Measurements from ENCODE around the gene BICDL2.
"Not testable (repeated sequence)": the region's sequence is repeated elsewhere in the genome, so short reads cannot be mapped to it uniquely, and the experiment has no call there.

BICDL2 gene

GRCh38 chr16:3059041-3059722 lies 22.4 kb upstream of the BICDL2 start:
- Mint-ChIP-seq H3K27ac (peak overlapping the region; percentile 58 to 86 (median 80)), H3K27me3 (ENCODE audit: low read depth) (peaks cover 22% of the 10 kb centered on the region), H3K4me3 (peak overlapping the region; percentile 86 to 90 (median 87)), H3K9me3 (no peaks in the 10 kb centered on the region), H3K36me3 (ENCODE audit: low read depth) (peaks cover 4% of the 10 kb centered on the region), H3K4me1 (peaks cover 24% of the 10 kb centered on the region)
- TF ChIP-seq CTCF (IDR thresholded peaks at IDR 0.05; ENCODE audit: unreplicated experiment in 3 of 3), result peak; percentile 93 to 97 (median 97)

- peaks cover 4% of the 10 kb centered on the region for H3K36me3 Mint-ChIP-seq (ENCODE audit: low read depth)
- TF ChIP-seq CTCF (IDR thresholded peaks at IDR 0.05; ENCODE audit: unreplicated experiment in 3 of 3), result no peak
- H3K4me1 Mint-ChIP-seq, result peaks cover 19% of the 10 kb centered on the region
- H3K4me3 Mint-ChIP-seq, result peak overlapping the region; percentile 86 to 90 (median 87)
- no peak overlapping the region for H3K27ac Mint-ChIP-seq
- H3K27me3 Mint-ChIP-seq (ENCODE audit: low read depth), result peaks cover 22% of the 10 kb centered on the region
- no peaks in the 10 kb centered on the region for H3K9me3 Mint-ChIP-seq
Measured at GRCh38 chr16:3058139-3059030, 21.6 kb upstream of the BICDL2 start.

- H3K36me3 Mint-ChIP-seq (ENCODE audit: low read depth), result peaks cover 4% of the 10 kb centered on the region
- peak overlapping the region; percentile 56 to 62 (median 59) for H3K4me3 Mint-ChIP-seq
Measured at GRCh38 chr16:3057181-3058138, 20.7 kb upstream of the BICDL2 start.

GRCh38 chr16:3056336-3057180 lies 19.8 kb upstream of the BICDL2 start:
- TF ChIP-seq CTCF (IDR thresholded peaks at IDR 0.05; ENCODE audit: unreplicated experiment in 3 of 3), result no peak
- Mint-ChIP-seq H3K4me1 (peaks cover 15% of the 10 kb centered on the region), H3K36me3 (ENCODE audit: low read depth) (peaks cover 4% of the 10 kb centered on the region), H3K4me3 (peak overlapping the region; percentile 56 to 62 (median 59)), H3K9me3 (no peaks in the 10 kb centered on the region), H3K27ac (no peak overlapping the region), H3K27me3 (ENCODE audit: low read depth) (peaks cover 31% of the 10 kb centered on the region)

More at GRCh38 chr16:3057181-3058138, 20.7 kb upstream of the BICDL2 start:
- no peak overlapping the region for H3K27ac Mint-ChIP-seq
- peaks cover 19% of the 10 kb centered on the region for H3K4me1 Mint-ChIP-seq
- H3K9me3 Mint-ChIP-seq, result no peaks in the 10 kb centered on the region
- TF ChIP-seq CTCF (IDR thresholded peaks at IDR 0.05; ENCODE audit: unreplicated experiment in 3 of 3), result no peak
- peaks cover 23% of the 10 kb centered on the region for H3K27me3 Mint-ChIP-seq (ENCODE audit: low read depth)

GRCh38 chr16:3055734-3056115 lies 19.0 kb upstream of the BICDL2 start:
- peak overlapping the region in 2 of 3 experiments; percentile 16 to 56 for H3K4me3 Mint-ChIP-seq
- peaks cover 35% of the 10 kb centered on the region for H3K27me3 Mint-ChIP-seq (ENCODE audit: low read depth)
- not testable (repeated sequence) for H3K36me3 Mint-ChIP-seq (ENCODE audit: low read depth); H3K9me3 Mint-ChIP-seq; H3K27ac Mint-ChIP-seq
- peaks cover 12% of the 10 kb centered on the region for H3K4me1 Mint-ChIP-seq
